ENCODE data around the gene HDAC9.

HDAC9 gene

GRCh38 chr7:18685971-18686370 lies 190.4 kb downstream of the HDAC9 start:
- ATAC-seq, result peak; percentile 74
- no peak for TF ChIP-seq ZNF70 (CRISPR knock-in tag; IDR thresholded peaks at IDR 0.05)
- no peak for TF ChIP-seq SNAI2 (CRISPR knock-in tag; IDR thresholded peaks at IDR 0.05)
- TF ChIP-seq ZNF8 (CRISPR knock-in tag; IDR thresholded peaks at IDR 0.05), result no peak
- no peak for TF ChIP-seq ZNF565 (CRISPR knock-in tag; conservative IDR thresholded peaks at IDR 0.05; ENCODE audit: low read depth)
- no peak for TF ChIP-seq ARNTL (CRISPR knock-in tag; IDR thresholded peaks at IDR 0.05; ENCODE audit: borderline replicate concordance, low read depth)
- no peak for TF ChIP-seq RARB (CRISPR knock-in tag; IDR thresholded peaks at IDR 0.05)
- no peak for TF ChIP-seq GLIS3 (CRISPR knock-in tag; IDR thresholded peaks at IDR 0.05)
- no peak for TF ChIP-seq OSR1 (CRISPR knock-in tag; IDR thresholded peaks at IDR 0.05)
- no peak for TF ChIP-seq CSRNP3 (CRISPR knock-in tag; IDR thresholded peaks at IDR 0.05)
- no peak for TF ChIP-seq TOX (CRISPR knock-in tag; IDR thresholded peaks at IDR 0.05; ENCODE audit: borderline replicate concordance)
- TF ChIP-seq TCF4 (CRISPR knock-in tag; IDR thresholded peaks at IDR 0.05; ENCODE audit: borderline replicate concordance), result no peak
- no peak for TF ChIP-seq ESRRG (CRISPR knock-in tag; IDR thresholded peaks at IDR 0.05)
- TF ChIP-seq ISL1 (CRISPR knock-in tag; IDR thresholded peaks at IDR 0.05), result no peak

- ATAC-seq, result no peak; the same call in 2 of the 3 replicates
- no peak for TF ChIP-seq ZFP30 (CRISPR knock-in tag; IDR thresholded peaks at IDR 0.05)
- TF ChIP-seq ISL1 (CRISPR knock-in tag; IDR thresholded peaks at IDR 0.05), result peak; percentile 23
Measured at GRCh38 chr7:18689551-18689950, 194.0 kb downstream of the HDAC9 start.

DNA sequence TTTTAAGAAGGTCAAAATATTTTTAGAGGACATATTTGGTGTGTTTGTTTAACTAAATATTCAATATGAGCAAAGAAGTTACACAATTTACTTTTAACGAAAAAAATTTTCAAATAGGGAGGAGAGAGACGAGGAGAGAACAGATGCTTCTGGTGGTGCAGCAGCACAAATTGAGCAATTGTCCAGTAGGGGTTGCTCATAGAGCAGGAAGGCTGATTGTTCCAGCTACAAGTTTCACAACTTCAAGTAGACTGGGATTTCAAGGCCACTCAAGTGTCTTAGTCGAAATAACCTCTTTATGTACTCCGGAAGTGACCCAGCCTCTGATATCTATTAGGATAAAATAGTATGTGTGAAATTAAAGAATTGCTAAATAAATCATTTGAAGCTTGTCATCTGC lies 197.9 kb downstream of the HDAC9 start:
- no peak for TF ChIP-seq ZFP30 (CRISPR knock-in tag; IDR thresholded peaks at IDR 0.05)
- TF ChIP-seq CREB5 (CRISPR knock-in tag; IDR thresholded peaks at IDR 0.05; ENCODE audit: low read depth), result no peak
- TF ChIP-seq, protein P1, sequence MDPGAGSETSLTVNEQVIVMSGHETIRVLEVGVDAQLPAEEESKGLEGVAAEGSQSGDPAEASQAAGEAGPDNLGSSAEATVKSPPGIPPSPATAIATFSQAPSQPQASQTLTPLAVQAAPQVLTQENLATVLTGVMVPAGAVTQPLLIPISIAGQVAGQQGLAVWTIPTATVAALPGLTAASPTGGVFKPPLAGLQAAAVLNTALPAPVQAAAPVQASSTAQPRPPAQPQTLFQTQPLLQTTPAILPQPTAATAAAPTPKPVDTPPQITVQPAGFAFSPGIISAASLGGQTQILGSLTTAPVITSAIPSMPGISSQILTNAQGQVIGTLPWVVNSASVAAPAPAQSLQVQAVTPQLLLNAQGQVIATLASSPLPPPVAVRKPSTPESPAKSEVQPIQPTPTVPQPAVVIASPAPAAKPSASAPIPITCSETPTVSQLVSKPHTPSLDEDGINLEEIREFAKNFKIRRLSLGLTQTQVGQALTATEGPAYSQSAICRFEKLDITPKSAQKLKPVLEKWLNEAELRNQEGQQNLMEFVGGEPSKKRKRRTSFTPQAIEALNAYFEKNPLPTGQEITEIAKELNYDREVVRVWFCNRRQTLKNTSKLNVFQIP (CRISPR knock-in tag; IDR thresholded peaks at IDR 0.05; ENCODE audit: borderline replicate concordance, low read depth), result no peak
- TF ChIP-seq ZNF8 (CRISPR knock-in tag; IDR thresholded peaks at IDR 0.05), result no peak
- TF ChIP-seq ESRRG (CRISPR knock-in tag; IDR thresholded peaks at IDR 0.05), result no peak
- 0 out of 2 replicates have a peak, but pooled peaks have one; percentile 45 for TF ChIP-seq BACH2 (CRISPR knock-in tag; IDR thresholded peaks at IDR 0.05; ENCODE audit: borderline replicate concordance)
- no peak for TF ChIP-seq ARNTL (CRISPR knock-in tag; IDR thresholded peaks at IDR 0.05; ENCODE audit: borderline replicate concordance, low read depth)
- no peak for TF ChIP-seq PPARA (CRISPR knock-in tag; IDR thresholded peaks at IDR 0.05; ENCODE audit: borderline replicate concordance)
- TF ChIP-seq ISL1 (CRISPR knock-in tag; IDR thresholded peaks at IDR 0.05), result no peak
- TF ChIP-seq SNAI2 (CRISPR knock-in tag; IDR thresholded peaks at IDR 0.05), result no peak
- TF ChIP-seq TCF4 (CRISPR knock-in tag; IDR thresholded peaks at IDR 0.05; ENCODE audit: borderline replicate concordance), result no peak; the same call in 1 of the 2 replicates
- TF ChIP-seq TSHZ2 (CRISPR knock-in tag; IDR thresholded peaks at IDR 0.05), result 0 out of 2 replicates have a peak, but pooled peaks have one; percentile 25
- TF ChIP-seq ZC3H10 (CRISPR knock-in tag; IDR thresholded peaks at IDR 0.05), result no peak
- no peak for TF ChIP-seq ZNF565 (CRISPR knock-in tag; conservative IDR thresholded peaks at IDR 0.05; ENCODE audit: low read depth)
- TF ChIP-seq TOX (CRISPR knock-in tag; IDR thresholded peaks at IDR 0.05; ENCODE audit: borderline replicate concordance), result no peak
- TF ChIP-seq CSRNP3 (CRISPR knock-in tag; IDR thresholded peaks at IDR 0.05), result no peak
- no peak for TF ChIP-seq CSDC2 (CRISPR knock-in tag; IDR thresholded peaks at IDR 0.05)
- TF ChIP-seq RARB (CRISPR knock-in tag; IDR thresholded peaks at IDR 0.05), result no peak
- no peak for TF ChIP-seq OSR1 (CRISPR knock-in tag; IDR thresholded peaks at IDR 0.05)
- TF ChIP-seq GLIS3 (CRISPR knock-in tag; IDR thresholded peaks at IDR 0.05), result no peak
- TF ChIP-seq PATZ1 (CRISPR knock-in tag; IDR thresholded peaks at IDR 0.05; ENCODE audit: borderline replicate concordance), result no peak
- 0 out of 2 replicates have a peak, but pooled peaks have one; percentile 12 for TF ChIP-seq ZNF70 (CRISPR knock-in tag; IDR thresholded peaks at IDR 0.05)
- 0 out of 2 replicates have a peak, but pooled peaks have one; percentile 30 for TF ChIP-seq ZFP3 (CRISPR knock-in tag; IDR thresholded peaks at IDR 0.05)
- peak; percentile 92 for ATAC-seq

Data from SK-N-SH treated with all-trans-retinoic acid at 6 μM for 48 hours (cell line).